HL-60 (cell line): ENCODE data around the gene AGO4.
"Not testable (repeated sequence)": the region's sequence is repeated elsewhere in the genome, so short reads cannot be mapped to it uniquely, and the experiment has no call there.

Experiments used
- DNase-seq, 2 experiments: peaks; one replicate each; pipeline ENCODE4 v3.0.0-alpha.2; 2010 to 2020; ENCODE audit warnings: low read depth in 1 of 2, low spot score in 1 of 2
- H3K27ac ChIP-seq: fragments of 250-450 bp; sonication (Bioruptor Pico); replicated peaks from 2 replicates; pipeline ENCODE4 v1.5.1; 2020; ENCODE audit warnings: mild to moderate bottlenecking, moderate library complexity
- H3K27me3 ChIP-seq: fragments of 250-450 bp; sonication (Bioruptor Pico); 2 replicates; pipeline ENCODE4 v1.5.1; 2021; ENCODE audit warnings: mild to moderate bottlenecking, moderate library complexity; ENCODE audit not compliant: insufficient read depth, poor library complexity, severe bottlenecking
- H3K4me3 ChIP-seq: replicated peaks from 2 replicates; pipeline ENCODE4 v1.5.1; 2011; ENCODE audit warnings: mild to moderate bottlenecking, control low read depth, low read length; ENCODE audit not compliant: insufficient read depth
- GABPA ChIP-seq: IDR thresholded peaks from 2 replicates; pipeline ENCODE4 v1.6.1; 2012; ENCODE audit warnings: low read depth
- POLR2AphosphoS5 ChIP-seq: IDR thresholded peaks from 2 replicates; pipeline ENCODE4 v1.6.1; 2012; ENCODE audit warnings: low read depth
- SPI1 ChIP-seq: IDR thresholded peaks from 2 replicates; pipeline ENCODE4 v1.6.1; 2012; ENCODE audit warnings: low read depth, mild to moderate bottlenecking, borderline replicate concordance
- TF ChIP-seq, protein P1 (sequence below): IDR thresholded peaks from 2 replicates; pipeline ENCODE4 v1.6.1; 2012; ENCODE audit warnings: low read depth; ENCODE audit not compliant: insufficient replicate concordance
- TF ChIP-seq, protein P2 (sequence below): IDR thresholded peaks from one replicate; pipeline ENCODE4 v1.5.1; 2011; ENCODE audit warnings: low read length, control low read depth, inconsistent platforms; ENCODE audit not compliant: insufficient read depth

Gene AGO4

DNA sequence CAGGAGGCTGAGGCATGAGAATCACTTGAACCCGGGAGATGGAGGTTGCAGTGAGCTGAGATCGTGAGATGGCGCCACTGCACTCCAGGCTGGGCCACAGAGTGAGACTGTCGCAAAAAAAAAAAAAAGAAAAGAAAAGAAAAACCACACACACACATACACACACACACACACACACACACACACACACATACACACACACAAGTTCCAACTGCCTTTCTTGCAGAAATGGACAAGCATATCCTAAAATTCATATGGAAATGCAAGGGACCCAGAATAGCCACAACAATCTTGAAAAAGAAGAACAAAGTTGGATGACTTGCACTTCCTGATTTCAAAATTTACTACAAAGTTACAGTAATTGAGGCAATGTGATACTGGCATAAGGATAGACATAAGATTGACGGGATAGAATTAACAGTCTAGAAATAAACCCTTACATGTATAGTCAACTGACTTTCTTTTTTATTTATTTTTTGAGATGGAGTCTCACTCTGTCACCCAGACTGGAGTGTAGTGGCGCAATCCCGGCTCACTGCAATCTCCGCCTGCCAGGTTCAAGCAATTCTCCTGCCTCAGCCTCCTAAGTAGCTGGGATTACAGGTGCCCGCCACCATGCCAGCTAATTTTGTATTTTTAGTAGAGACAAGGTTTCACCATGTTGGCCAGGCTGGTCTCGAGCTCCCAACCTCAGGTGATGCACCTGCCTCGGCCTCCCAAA lies 7.5 kb upstream of the AGO4 start:
- peak; percentile 74 to 76 for DNase-seq
- not testable (repeated sequence) for H3K4me3 ChIP-seq, H3K27me3 ChIP-seq
- TF ChIP-seq SPI1 = peak; percentile 86
- 0 out of 2 replicates have a peak, but pooled peaks have one; percentile 40 for TF ChIP-seq GABPA
- peak overlapping the region; percentile 61 for H3K27ac ChIP-seq

DNA sequence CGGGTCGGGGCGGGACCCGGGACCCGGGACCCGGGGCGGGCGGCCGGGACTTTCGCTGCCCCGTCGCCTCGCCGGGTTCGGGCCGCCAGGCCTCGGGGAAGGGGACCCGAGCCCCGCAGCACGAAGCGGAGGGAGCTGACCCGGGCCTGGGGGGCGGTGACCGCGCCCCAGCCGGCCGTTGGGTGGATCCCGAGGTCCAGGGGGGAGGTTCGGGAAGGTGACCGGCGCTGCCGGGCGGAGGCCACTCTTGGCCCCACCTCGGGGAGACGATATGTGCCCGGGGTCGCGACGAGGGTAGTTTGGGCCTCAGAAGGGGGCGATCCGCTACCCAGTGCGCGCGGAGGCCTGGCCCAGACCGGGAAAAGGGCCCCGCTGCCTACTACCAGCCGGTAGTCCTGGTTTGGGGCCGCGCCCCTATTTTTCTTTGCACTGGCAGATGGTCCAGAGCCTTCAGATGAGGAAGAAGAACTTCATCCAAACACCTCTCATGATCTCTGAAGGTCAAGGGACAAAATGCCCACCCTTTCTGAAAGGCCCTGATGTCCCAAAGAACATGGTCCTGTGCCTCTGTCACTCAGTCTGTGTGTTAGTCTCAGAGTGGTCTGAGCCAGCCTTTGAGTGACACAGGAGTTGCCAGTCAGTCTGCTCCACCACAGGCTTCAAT lies 766 bp downstream of the AGO4 start:
- peak overlapping the region; percentile 87 for H3K27ac ChIP-seq
- peak in 1 of 2 experiments; percentile 45 for DNase-seq

DNA sequence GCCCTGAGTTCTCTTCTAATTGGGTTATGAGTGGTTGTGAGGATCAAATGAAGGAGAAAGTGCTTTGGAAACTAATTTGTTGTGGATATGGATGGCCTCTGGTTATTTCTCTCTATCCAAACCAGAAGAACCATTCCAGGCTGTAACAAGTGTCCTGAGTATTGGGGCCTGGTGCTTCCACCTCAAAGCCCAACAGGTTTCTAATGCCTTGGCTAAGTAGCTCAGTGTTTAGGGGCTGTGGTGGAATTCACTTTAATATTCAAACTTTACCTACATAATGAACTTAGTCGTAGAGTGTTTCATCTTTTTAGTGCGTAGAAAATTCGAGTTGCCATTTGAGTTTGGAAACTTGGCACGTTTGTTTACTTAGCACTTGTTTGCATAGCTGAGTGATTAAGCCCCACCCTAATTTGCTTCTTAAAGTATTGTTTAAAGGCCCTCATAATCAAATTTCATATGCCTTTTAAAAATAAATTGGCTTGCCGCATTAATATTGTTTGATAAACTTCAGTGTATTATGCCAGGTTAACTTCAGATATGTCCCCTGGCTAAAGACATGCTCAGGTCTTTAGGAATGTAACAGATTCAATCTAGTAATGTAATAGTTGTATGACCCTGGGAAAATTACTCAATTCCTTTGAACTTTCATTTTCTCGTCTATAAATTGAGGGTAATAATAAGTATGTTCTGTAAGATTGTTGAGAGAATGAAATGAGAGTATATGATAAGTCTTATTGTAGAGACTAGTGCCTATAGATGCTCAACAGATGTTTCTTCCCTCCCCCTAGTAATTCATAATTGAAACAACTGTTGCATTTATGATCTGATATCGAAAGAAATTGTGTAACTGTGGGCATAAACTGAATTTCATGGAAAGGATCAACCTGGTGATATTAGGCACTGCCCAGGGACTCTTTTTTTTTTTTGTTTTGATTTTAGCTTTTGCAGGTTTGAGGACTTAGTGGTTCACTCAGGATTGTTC lies 1.6 kb downstream of the AGO4 start:
- DNase-seq = no peak
- Histone ChIP-seq H3K4me3 (peak overlapping the region; percentile 79), H3K27ac (peak overlapping the region; percentile 87), H3K27me3 (no peaks in the 10 kb centered on the region)
- TF ChIP-seq, protein P1, sequence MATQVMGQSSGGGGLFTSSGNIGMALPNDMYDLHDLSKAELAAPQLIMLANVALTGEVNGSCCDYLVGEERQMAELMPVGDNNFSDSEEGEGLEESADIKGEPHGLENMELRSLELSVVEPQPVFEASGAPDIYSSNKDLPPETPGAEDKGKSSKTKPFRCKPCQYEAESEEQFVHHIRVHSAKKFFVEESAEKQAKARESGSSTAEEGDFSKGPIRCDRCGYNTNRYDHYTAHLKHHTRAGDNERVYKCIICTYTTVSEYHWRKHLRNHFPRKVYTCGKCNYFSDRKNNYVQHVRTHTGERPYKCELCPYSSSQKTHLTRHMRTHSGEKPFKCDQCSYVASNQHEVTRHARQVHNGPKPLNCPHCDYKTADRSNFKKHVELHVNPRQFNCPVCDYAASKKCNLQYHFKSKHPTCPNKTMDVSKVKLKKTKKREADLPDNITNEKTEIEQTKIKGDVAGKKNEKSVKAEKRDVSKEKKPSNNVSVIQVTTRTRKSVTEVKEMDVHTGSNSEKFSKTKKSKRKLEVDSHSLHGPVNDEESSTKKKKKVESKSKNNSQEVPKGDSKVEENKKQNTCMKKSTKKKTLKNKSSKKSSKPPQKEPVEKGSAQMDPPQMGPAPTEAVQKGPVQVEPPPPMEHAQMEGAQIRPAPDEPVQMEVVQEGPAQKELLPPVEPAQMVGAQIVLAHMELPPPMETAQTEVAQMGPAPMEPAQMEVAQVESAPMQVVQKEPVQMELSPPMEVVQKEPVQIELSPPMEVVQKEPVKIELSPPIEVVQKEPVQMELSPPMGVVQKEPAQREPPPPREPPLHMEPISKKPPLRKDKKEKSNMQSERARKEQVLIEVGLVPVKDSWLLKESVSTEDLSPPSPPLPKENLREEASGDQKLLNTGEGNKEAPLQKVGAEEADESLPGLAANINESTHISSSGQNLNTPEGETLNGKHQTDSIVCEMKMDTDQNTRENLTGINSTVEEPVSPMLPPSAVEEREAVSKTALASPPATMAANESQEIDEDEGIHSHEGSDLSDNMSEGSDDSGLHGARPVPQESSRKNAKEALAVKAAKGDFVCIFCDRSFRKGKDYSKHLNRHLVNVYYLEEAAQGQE = no peak
- TF ChIP-seq, protein P2, sequence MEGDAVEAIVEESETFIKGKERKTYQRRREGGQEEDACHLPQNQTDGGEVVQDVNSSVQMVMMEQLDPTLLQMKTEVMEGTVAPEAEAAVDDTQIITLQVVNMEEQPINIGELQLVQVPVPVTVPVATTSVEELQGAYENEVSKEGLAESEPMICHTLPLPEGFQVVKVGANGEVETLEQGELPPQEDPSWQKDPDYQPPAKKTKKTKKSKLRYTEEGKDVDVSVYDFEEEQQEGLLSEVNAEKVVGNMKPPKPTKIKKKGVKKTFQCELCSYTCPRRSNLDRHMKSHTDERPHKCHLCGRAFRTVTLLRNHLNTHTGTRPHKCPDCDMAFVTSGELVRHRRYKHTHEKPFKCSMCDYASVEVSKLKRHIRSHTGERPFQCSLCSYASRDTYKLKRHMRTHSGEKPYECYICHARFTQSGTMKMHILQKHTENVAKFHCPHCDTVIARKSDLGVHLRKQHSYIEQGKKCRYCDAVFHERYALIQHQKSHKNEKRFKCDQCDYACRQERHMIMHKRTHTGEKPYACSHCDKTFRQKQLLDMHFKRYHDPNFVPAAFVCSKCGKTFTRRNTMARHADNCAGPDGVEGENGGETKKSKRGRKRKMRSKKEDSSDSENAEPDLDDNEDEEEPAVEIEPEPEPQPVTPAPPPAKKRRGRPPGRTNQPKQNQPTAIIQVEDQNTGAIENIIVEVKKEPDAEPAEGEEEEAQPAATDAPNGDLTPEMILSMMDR = no peak
- TF ChIP-seq GABPA = no peak
- no peak for TF ChIP-seq SPI1
- no peak for TF ChIP-seq POLR2AphosphoS5

More for the DNA sequence above, 766 bp downstream of the AGO4 start:
- TF ChIP-seq, protein P2 = no peak
- TF ChIP-seq GABPA (no peak), SPI1 (no peak), POLR2AphosphoS5 (no peak)
- TF ChIP-seq, protein P1 = no peak
- peak overlapping the region; percentile 79 for H3K4me3 ChIP-seq
- H3K27me3 ChIP-seq = no peaks in the 10 kb centered on the region
